ENCODE data around the gene RAB17. TPM values are rescaled to one million over a fixed set of nuclear protein-coding genes. Genes with fewer than 3 reads are reported as not detected.
"Not testable (repeated sequence)": the region's sequence is repeated elsewhere in the genome, so short reads cannot be mapped to it uniquely, and the experiment has no call there.

Gene RAB17
- total RNA-seq, 2 experiments from 2014 or later: not detected

- CTCF ChIA-PET: no interaction called here
- no peaks in the 10 kb centered on the region for H3K27me3 Mint-ChIP-seq
Observed at GRCh38 chr2:237600205-237600846, 9.8 kb upstream of the RAB17 start.

DNA sequence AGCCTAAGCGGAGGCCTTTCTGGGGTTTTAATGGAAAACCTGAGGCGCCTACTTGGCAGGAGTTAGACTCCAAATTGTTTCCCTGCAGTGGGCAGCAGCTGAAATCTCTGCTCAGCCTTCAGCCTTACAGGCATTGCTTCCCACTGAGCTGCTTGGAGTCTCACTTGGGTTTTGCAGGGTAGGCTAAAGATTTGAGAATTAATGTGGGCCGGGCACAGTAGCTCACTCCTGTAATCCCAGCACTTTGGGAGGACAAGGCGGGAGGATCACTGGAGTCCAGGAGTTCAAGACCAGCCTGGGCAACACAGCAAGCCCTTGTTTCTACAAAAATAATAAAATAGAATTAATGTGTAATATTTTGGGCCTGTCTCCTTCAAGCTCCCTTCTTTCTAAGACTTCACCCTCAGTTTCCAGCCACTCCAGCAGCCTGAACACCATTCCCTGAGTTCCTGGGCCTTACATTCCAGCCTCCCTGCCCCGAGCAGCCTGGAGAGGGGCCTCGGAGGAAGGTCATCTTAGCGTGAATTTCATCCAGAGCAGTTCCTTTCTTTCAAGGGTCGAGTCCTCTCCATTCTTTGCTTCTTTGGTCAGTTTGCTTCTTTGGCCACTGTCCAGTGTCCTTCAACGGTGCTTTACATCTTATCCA lies 9.1 kb upstream of the RAB17 start:
- Mint-ChIP-seq H3K4me1 (peaks cover 25% of the 10 kb centered on the region), H3K4me3 (no peak overlapping the region), H3K36me3 (ENCODE audit: low read depth) (no peaks in the 10 kb centered on the region), H3K9me3 (no peaks in the 10 kb centered on the region), H3K27me3 (no peaks in the 10 kb centered on the region), H3K27ac (no peak overlapping the region)
- ChIA-PET CTCF (no interaction called here), POLR2A (no interaction called here)
- DNase-seq: no peak

More at GRCh38 chr2:237600205-237600846, 9.8 kb upstream of the RAB17 start:
- no peak overlapping the region for H3K4me3 Mint-ChIP-seq
- DNase-seq: no peak
- H3K4me1 Mint-ChIP-seq: peaks cover 28% of the 10 kb centered on the region
- H3K27ac Mint-ChIP-seq: no peak overlapping the region
- no peaks in the 10 kb centered on the region for H3K9me3 Mint-ChIP-seq
- no peaks in the 10 kb centered on the region for H3K36me3 Mint-ChIP-seq (ENCODE audit: low read depth)
- POLR2A ChIA-PET: no interaction called here

GRCh38 chr2:237598468-237599208 lies 8.1 kb upstream of the RAB17 start:
- no peak for DNase-seq
- no peaks in the 10 kb centered on the region for H3K27me3 Mint-ChIP-seq
- H3K4me1 Mint-ChIP-seq: peaks cover 19% of the 10 kb centered on the region
- no peak overlapping the region for H3K27ac Mint-ChIP-seq
- no peaks in the 10 kb centered on the region for H3K9me3 Mint-ChIP-seq
- no peaks in the 10 kb centered on the region for H3K36me3 Mint-ChIP-seq (ENCODE audit: low read depth)
- ChIA-PET CTCF (no interaction called here), POLR2A (no interaction called here)
- H3K4me3 Mint-ChIP-seq: no peak overlapping the region

DNA sequence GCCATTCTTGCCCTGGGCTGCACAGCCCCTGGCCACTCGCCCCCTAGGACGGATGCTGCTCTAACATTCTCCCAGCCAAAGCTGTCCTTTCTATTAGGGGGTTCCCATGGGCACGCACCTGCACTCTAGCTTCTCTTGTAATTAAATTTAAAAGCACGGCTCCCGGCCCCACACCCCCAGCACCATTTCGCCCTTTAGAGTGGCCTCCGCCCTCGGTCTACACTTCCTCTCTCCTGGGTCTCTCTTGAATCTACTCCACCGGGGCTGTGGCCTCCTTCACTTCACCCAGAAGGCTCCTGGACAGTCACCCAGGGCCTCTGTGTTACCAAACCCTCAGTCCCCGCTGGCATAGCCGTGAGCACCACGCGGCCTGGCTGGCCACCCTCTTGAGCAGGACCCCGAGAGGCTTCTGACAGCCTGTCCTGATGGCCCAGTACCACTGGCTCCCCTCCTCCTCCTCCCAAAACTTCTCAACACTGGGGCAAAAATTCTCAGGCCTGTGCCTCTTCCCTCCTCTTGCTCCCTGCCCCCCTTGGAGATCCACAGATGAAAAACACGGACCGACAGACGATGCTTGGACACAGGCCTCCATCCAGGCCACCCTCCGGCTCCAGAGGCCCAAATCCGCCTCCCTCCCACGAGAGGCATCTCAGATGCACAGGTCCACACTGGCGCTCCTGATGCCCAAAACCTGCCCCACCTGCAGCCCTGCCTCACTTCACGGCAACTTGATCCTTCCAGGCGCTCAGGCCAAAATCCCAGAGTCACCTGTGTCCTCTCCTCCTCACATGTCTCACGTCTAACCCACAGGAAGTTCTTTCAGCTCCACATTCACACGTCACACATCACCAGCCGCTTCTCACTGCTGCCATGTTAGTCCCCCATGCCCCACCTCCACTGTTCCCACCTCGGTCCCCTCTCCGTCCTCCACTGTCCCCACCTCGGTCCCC lies 6.9 kb upstream of the RAB17 start:
- CTCF ChIA-PET: interaction anchor here (0.6 to 1.1 kb wide), 2 partner anchors 13 to 857 kb away, joined by 3 read pairs; no protein-coding TSS in a partner anchor
- H3K27ac Mint-ChIP-seq: peak overlapping the region; percentile 73
- DNase-seq: no peak
- no peaks in the 10 kb centered on the region for H3K36me3 Mint-ChIP-seq (ENCODE audit: low read depth)
- H3K4me3 Mint-ChIP-seq: no peak overlapping the region
- no peaks in the 10 kb centered on the region for H3K27me3 Mint-ChIP-seq
- no peaks in the 10 kb centered on the region for H3K9me3 Mint-ChIP-seq
- H3K4me1 Mint-ChIP-seq: peaks cover 8% of the 10 kb centered on the region
- POLR2A ChIA-PET: no interaction called here

DNA sequence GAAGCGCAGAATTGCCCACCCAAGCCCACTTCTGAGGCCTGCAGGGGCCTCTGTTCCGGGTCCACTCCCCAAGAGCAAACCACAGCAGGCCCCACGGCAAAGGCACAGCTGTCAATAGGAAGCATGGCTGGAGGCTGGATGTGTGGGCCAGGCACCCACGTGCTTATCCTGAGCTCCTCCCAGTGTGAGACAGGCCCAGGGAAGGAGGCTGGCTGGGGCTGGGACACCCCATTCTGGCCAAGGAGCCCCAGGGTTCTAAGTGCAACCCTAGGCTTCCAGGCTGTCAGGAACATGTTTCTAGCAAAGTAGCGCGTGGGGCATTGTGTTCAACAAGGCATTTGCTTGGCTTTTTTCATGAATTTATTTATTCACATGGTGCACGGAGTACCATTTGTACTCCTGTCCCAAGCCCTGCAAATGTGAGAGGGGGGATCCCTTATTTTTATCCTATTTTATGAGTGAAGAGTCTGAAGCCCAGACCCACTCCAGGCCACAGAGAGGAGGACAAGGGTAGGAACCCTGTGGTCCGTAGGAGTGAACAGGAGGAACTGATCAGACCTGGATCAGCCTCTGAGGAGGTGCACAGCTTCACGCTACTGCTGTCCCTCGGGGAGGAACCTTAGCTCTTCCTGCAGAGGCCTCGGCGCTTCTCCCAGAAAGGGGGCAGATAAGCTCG lies 6.1 kb upstream of the RAB17 start:
- ChIA-PET CTCF (interaction anchor here (0.6 to 1.1 kb wide), 2 partner anchors 12 to 858 kb away, joined by 3 read pairs; no protein-coding TSS in a partner anchor), POLR2A (no interaction called here)
- no peaks in the 10 kb centered on the region for H3K36me3 Mint-ChIP-seq (ENCODE audit: low read depth)
- H3K27ac Mint-ChIP-seq: peak overlapping the region; percentile 36
- H3K4me3 Mint-ChIP-seq: no peak overlapping the region
- H3K27me3 Mint-ChIP-seq: no peaks in the 10 kb centered on the region
- no peaks in the 10 kb centered on the region for H3K9me3 Mint-ChIP-seq
- no peak for DNase-seq
- peaks cover 10% of the 10 kb centered on the region for H3K4me1 Mint-ChIP-seq

DNA sequence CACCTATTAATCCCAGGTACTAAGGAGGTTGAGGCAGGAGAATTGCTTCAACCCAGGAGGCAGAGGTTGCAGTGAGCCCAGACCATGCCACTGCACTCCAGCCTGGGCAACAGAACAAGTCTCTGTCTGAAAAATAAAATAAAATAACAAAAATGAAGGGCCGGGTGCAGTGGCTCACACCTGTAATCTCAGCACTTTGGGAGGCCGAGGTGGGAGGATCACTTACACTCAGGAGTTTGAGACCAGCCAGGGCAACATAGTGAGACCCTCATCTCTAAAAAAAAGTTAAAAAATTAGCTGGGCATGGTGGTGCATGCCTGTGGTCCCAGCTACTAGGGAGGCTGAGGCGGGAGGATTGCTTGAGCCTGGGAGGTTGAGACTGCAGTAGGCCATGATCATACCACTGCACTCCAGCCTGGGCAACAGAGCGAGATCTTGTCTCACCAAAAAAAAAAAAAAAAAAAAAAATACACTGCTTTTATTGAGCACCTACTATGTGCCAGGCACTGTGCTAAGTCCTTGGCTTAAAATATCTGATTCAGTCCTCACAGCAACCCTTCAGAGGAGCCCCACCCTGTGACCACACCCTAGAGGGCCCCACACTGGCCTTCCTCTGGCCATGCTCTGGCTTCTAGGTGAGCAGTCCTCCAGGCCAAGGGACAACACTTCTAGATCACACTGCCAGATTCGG lies 5.4 kb upstream of the RAB17 start:
- H3K27ac Mint-ChIP-seq; DNase-seq; H3K4me3 Mint-ChIP-seq; POLR2A ChIA-PET; H3K36me3 Mint-ChIP-seq (ENCODE audit: low read depth); CTCF ChIA-PET; H3K27me3 Mint-ChIP-seq; H3K9me3 Mint-ChIP-seq: not testable (repeated sequence)
- peaks cover 17% of the 10 kb centered on the region for H3K4me1 Mint-ChIP-seq

GRCh38 chr2:237594514-237594871 lies 4.0 kb upstream of the RAB17 start:
- POLR2A ChIA-PET: no interaction called here
- Mint-ChIP-seq H3K36me3 (ENCODE audit: low read depth) (no peaks in the 10 kb centered on the region), H3K27ac (no peak overlapping the region), H3K4me3 (no peak overlapping the region), H3K4me1 (peaks cover 23% of the 10 kb centered on the region), H3K9me3 (no peaks in the 10 kb centered on the region), H3K27me3 (peaks cover 5% of the 10 kb centered on the region)
- CTCF ChIA-PET: interaction anchor here (1.4 to 2.0 kb wide), 2 partner anchors 8 to 13 kb away, joined by 5 to 8 read pairs; no protein-coding TSS in a partner anchor
- DNase-seq: no peak

DNA sequence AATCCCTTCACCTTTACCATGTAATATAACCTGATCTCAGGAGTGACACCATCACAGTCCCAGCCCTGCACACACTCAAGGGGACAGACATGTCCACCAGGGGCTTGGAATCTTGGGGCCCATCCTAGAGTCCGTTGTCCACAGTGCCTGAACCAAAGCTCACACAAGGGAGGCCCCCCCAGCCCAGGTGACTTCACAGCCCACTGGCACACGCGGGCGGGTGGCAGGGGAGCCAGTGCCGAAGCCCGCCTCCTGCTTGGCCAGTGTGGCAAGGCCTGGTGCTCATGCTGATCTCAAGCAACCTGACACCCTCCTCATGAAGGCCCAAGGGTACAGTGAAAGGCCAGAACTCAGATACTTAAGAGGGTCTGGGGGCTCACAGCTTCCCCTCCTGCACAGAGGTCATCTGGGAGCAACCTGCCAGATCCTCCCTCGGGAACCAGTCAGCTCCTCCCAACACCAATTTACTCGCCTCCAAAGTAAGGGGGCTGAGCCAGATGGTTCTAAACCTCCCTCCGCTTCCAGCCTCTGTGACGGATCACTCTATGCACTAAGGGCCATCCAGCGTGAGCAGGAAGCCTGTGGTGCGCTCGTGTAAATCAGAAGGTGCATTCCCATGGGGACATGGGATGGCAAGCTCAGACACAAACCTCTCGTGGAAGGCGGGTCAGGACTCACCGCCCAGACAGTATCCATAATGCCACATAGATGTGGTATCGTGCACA lies 3.2 kb upstream of the RAB17 start:
- peaks cover 5% of the 10 kb centered on the region for H3K27me3 Mint-ChIP-seq
- no peaks in the 10 kb centered on the region for H3K36me3 Mint-ChIP-seq (ENCODE audit: low read depth)
- H3K4me1 Mint-ChIP-seq: peaks cover 23% of the 10 kb centered on the region
- DNase-seq: no peak
- no peak overlapping the region for H3K27ac Mint-ChIP-seq
- ChIA-PET POLR2A (no interaction called here), CTCF (interaction anchor here (1.4 to 2.0 kb wide), 2 partner anchors 9 to 12 kb away, joined by 5 to 8 read pairs; no protein-coding TSS in a partner anchor)
- H3K4me3 Mint-ChIP-seq: no peak overlapping the region
- no peaks in the 10 kb centered on the region for H3K9me3 Mint-ChIP-seq

DNA sequence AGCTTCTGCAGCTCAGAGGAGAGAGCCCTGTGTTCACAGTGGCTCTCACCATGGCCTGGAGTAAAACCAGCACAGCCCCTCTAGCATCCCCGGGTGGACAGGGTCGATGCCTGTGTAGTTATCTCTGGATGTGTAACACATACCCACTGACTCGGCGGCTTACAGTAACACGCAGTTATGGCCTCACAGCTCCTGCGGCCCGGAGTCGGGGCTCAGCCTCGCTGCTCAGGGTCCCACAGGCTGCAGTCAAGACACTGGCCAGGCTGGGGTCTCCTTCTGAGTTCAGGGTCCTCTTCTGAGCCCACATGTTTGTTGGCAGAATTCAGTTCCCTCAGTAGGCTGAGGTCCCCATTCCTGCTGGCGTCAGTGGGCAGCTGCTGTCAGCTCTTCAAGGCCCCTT lies 2.5 kb upstream of the RAB17 start:
- Mint-ChIP-seq H3K9me3 (no peaks in the 10 kb centered on the region), H3K4me1 (peaks cover 20% of the 10 kb centered on the region), H3K27ac (no peak overlapping the region), H3K36me3 (ENCODE audit: low read depth) (no peaks in the 10 kb centered on the region), H3K27me3 (peaks cover 5% of the 10 kb centered on the region), H3K4me3 (no peak overlapping the region)
- CTCF ChIA-PET: interaction anchor here (2.0 kb wide), 1 partner anchor 12 kb away, joined by 8 read pairs; no protein-coding TSS in a partner anchor
- no peak for DNase-seq
- POLR2A ChIA-PET: no interaction called here

GRCh38 chr2:237592425-237592980 lies 2.0 kb upstream of the RAB17 start:
- no peak for DNase-seq
- Mint-ChIP-seq H3K36me3 (ENCODE audit: low read depth) (no peaks in the 10 kb centered on the region), H3K4me3 (no peak overlapping the region), H3K9me3 (no peaks in the 10 kb centered on the region), H3K27ac (no peak overlapping the region), H3K27me3 (peaks cover 5% of the 10 kb centered on the region), H3K4me1 (peaks cover 16% of the 10 kb centered on the region)
- ChIA-PET CTCF (interaction anchor here (0.7 to 2.0 kb wide), 4 partner anchors 9 to 1034 kb away, joined by 3 to 8 read pairs (median 3); no protein-coding TSS in a partner anchor), POLR2A (interaction anchor here (0.6 kb wide), 1 partner anchor 77 kb away, joined by 8 read pairs; no protein-coding TSS in a partner anchor)
